KG1 (cell line): ENCODE measurements around the gene GABPB2.
"Not testable (repeated sequence)": the region's sequence is repeated elsewhere in the genome, so short reads cannot be mapped to it uniquely, and the experiment has no call there.

ENCODE experiments used
- DNase-seq: peaks from one replicate; lab custom pipeline; 2025; lab: John Stamatoyannopoulos, UW

Gene GABPB2

GRCh38 chr1:151060007-151060656 lies 10.4 kb upstream of the GABPB2 start, which contains the start of gene MLLT11:
Gene MLLT11 (plus strand): TSS chr1:151060397. CDS start chr1:151067225, 6,828 bp downstream.
- DNase-seq, result no peak

DNA sequence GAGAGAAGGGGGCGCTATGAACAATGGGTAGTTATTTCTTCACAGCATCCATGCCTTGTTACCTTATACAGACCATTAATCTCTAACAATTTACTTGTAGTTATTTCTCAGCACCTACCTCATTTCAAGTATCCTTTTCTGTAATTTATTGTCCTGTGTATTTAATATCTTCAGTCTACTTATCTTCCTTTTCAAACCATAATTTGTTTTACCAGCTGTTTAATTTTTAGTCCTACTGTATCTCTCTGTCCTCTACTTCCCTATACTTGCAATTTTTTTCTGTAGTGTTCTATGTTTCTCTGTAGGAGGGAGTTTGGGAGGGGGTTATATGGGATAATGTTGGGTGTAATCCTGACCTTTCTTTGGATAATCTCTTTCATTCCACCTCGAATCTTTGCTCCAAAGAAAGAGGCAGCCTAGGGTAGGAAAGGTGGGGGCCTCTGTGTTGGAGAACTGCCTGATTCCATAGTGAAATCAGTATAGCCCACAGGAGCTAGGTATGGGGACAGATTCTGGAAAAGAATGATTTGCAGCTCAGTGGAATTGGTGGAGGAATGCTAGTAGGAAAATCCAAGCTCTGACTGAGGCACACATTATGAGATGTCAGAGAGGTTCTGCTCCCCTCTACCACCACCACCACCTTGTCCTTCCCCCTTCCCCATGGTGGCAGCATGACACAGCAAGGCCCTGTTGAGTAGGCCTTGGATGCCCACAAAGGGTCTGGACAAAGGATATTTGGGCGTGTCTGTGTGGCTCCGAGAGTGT lies 9.7 kb upstream of the GABPB2 start:
- DNase-seq, result peak; percentile 15

- DNase-seq, result no peak
Observed at GRCh38 chr1:151061704-151062103, 8.9 kb upstream of the GABPB2 start.

- no peak for DNase-seq
Observed at GRCh38 chr1:151062741-151063371, 7.7 kb upstream of the GABPB2 start.

DNA sequence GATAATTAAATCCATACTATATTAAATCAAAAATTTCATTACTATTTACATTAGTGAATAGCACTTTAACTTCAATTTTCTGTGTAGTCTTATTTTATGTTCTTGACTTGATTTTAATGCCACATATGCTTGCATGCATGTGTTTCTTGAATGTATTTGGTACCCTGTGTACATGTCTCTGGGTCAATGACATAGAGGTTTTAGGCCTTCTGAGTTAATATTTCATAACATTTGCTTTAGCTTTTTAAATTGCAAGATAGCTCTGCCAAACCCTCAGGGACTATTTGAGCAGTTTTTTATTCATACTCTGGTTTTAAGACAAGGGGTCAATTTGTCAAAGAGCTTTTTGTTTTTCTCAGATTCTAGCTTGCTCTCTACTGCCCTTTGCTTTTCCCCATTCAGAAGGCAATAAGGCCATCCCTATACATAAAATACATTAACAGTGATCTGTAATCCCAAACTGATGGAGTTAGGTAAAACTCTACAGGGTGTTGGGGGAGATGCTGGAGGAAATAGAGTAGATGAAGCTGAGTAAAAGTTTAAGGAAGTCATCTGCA lies 5.4 kb upstream of the GABPB2 start:
- no peak for DNase-seq

GRCh38 chr1:151067185-151067584 lies 3.4 kb upstream of the GABPB2 start:
- DNase-seq, result no peak

DNA sequence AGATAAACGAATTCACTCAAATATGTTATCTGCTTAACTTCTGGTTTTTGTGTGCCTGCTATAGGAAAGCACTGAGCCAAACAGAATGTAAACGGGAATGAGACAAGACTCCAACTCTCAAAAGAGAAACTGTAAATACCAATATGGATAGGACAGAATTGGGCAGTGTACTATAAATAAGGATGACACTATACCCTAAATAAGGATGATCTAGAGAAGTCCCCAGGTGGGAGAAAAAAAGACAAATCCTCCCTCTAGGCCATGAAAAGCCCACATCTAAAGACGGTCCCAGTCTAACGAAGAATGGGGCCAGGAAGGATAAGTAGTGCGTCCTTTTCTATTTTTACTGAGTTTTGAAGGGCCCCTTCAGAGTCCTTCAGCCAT lies 1.5 kb upstream of the GABPB2 start:
- no peak for DNase-seq

GRCh38 chr1:151072224-151072623 lies 1.7 kb downstream of the GABPB2 start:
- DNase-seq, result no peak

GRCh38 chr1:151085953-151086559 lies 15.5 kb downstream of the GABPB2 start:
- DNase-seq, result no peak

DNA sequence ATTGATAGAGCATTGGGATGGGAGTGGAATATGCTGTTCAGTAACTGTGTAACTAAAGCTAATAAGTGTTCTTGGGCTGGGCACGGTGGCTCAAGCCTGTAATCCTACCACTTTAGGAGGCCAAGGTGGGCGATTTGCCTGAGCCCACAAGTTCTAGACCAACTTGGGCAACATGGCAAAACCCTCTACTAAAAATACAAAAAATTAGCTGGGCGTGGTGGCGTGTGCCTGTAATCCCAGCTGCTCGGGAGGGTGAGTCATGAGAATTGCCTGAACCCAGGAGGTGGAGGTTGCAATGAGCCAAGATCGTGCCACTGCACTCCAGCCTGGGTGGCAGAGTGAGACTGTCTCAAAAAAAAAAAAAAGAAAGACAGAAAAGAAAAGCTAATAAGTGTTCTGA lies 26.9 kb downstream of the GABPB2 start:
- not testable (repeated sequence) for DNase-seq

DNA sequence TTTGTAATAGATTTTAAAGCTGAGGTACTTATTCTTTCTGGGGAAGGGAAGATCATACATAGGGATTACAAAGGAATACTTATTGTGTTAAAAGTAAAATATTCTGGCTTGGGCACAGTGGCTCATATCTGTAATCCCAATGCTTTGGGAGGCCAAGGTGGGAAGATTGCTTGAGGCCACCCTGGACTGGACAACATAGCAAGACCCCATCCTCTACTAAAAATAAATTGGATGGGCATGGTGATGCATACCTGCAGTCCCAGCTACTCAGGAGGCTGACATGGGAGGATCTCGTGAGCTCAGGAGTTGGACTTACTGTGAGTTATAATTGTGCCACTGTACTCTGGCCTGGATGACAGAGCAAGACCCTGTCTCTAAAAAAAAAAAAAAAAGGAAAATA lies 27.6 kb downstream of the GABPB2 start:
- no peak for DNase-seq

DNA sequence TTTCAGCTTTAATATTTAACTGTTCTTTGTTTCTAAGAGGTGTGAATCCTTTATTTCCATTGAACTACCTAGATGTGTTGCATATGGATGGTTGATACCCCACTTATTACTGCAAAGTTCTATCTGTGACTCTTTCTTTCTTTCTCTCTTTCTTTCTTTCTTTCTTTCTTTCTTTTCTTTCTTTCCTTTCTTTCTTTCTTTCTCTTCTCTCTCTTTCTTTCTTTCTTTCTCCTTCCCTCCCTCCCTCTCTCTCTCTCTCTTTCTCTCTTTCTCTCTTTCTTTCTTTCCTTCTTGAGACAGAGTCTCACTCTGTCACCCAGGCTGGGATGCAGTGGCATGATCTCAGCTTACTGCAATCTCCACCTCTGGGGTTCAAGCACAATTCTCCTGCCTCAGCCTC lies 34.1 kb downstream of the GABPB2 start:
- no peak for DNase-seq

- no peak for DNase-seq
Observed at GRCh38 chr1:151106894-151107293, 36.3 kb downstream of the GABPB2 start.

GRCh38 chr1:151108331-151108730 lies 37.8 kb downstream of the GABPB2 start:
- DNase-seq, result no peak

- no peak for DNase-seq
Observed at GRCh38 chr1:151113877-151114276, 43.3 kb downstream of the GABPB2 start.

DNA sequence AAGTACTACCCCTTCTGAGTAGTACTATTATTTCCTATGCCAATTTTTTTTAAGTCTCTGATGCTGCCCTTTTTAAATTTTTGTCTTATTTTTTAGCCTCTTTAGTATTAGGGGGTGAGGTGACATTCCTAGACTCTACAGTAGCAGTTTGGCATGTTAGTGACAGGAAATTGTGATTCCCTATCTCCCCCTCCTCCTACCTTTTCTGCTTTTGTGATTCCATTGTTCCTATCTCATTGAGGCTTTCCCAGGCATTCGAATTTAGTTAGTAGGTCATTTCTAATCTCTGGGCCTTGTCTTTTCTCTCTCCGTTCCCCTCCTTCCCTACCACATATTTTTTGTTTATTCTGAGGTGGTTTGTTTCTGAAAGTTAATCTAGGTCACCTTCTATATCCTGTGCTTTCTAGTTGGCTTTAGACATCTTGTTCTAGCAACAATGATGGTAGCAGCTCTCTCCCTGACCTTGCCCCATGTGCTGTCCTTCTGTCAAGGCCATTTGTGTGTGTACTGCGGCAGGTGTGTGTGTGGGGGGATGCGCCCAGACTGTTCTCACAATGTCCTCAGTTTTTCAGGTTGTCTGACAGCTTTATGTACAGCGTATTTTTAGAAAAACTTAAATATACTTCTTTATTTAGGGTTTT lies 54.3 kb downstream of the GABPB2 start:
- DNase-seq, result no peak

DNA sequence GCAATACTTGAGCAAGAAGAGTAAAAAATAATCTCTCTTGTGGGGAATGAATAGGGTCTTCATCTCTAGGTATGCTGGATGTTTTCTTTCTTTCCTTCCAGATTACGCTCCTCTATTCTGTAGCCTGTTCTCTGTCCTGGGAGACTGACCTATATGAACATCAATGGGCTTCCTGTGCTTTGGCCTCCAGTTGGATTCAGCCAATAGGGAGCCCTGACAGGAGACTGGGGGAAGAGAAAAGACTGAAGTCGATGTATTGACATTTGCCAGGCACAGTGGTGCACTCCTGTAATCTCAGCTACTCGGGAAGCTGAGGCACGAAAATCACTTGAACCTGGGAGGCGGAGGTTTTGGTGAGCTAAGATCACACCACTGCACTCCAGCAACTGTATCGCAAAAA lies 58.2 kb downstream of the GABPB2 start:
- DNase-seq, result no peak

DNA sequence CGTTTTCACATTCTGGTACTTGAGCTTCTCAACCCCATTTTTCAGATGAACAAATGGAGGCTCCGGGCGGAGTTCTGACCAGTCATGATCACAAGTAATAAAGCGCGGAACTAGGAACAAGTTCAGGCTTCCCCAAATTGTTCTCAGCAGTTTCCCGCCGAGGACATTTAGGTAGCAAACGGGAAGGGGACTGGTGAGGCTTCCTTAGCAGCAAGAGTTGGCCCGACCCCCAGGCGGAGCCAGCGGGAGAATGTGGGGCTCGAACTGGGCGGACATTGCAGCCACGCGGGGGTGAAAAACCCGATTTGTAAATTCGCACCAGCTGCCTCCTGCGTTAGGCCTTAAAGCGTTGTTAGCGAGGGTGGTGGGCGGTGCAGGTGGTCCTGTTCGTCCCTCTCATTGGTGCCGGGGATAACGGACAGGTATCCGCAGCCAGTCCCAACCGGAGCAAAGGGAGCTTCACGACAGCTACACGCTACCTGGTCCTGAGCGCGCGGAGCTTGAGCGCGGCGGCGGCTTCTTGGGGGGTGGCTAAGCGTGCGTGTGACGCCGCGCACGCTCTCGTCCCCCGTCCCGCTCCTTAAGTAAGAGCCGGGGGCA lies 60.5 kb downstream of the GABPB2 start:
- no peak for DNase-seq

DNA sequence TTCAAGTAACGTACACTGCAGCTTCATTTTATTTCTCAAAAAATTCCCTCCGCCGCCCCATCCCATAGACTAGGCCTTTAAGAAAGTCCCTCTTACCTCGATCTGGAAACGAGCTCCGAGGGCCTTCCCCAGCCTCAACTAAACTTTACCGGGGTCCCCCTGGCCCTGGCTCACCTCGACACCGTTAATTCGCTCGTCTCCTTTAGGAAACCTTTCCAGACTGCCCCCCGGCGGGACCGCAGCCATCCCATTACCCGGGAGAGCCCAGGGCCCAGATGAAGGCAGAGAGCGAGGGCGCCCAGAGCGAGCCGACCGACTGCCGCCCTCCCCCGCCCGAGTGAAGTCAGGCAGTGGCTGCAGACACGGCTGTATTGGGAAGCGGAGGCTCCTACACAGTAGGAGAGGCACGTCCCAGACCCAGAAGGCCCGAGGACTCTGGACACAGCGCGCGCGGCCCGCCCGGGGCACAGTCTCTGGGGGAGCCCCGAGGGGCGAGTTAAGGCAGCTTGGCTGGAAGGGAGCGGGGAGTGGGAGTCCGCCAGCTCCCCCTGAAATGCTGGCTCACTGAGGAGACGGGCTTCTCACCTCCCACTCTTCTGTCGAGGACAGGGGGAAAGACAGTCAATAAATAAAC lies 61.3 kb downstream of the GABPB2 start:
- DNase-seq, result no peak

DNA sequence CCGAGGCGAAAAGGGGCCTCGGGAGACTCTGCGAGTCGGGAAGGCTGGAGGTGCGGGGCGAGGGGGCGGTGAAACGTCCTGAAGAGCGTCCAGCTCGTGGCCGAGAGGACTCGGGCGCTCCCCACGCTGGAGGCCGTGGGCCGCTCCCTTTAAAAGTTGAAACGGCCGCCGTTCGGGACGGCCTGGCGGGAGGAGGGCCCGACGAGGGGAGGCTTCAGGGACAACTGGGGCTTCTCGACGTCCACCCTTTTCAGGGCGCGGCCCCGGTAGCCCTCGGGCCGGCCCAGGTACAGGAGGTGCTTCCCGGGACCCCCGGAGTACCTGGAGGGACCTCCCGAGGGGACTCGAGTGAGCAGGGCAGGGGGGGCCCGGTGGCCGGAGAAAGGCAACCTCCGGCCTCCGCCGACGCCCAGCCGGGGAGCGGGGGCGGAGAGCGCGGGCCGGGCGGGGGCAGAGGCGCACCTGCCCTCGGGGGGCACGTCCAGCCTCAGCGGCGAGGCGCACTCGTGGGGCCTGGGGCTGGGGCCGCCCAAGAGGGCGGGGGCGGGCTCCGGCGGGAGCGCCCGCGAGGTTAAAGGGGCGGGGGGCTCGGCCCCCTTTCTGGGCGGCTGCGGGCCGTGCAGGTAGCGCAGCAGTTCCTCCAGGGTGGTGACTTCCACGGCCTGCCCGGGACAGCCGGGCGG lies 61.9 kb downstream of the GABPB2 start:
- DNase-seq, result no peak
